HG03159 (cell line): ENCODE results near the gene GALNT4.

Experiments
- ATAC-seq: cut with Tn5 transposase; IDR thresholded peaks from one replicate; pipeline ENCODE4 v1.9.1; 2021; ENCODE audit warnings: mild to moderate bottlenecking, moderate library complexity; ENCODE audit not compliant: unreplicated experiment

Gene GALNT4

GRCh38 chr12:89524541-89525304 is at the start of gene GALNT4:
Gene GALNT4, minus strand, starts transcription at chr12:89524796. Its CDS starts 247 bp downstream, at chr12:89524549.
- peak; percentile 70 for ATAC-seq

- ATAC-seq = no peak
Observed at GRCh38 chr12:89573051-89573810, 48.6 kb upstream of the GALNT4 start.

- ATAC-seq = no peak
Observed at GRCh38 chr12:89571491-89572195, 47.0 kb upstream of the GALNT4 start.

GRCh38 chr12:89568484-89568883 is 43.9 kb upstream of the GALNT4 start:
- ATAC-seq = no peak

- no peak for ATAC-seq
Observed at GRCh38 chr12:89567691-89568239, 43.2 kb upstream of the GALNT4 start.

- no peak for ATAC-seq
Observed at GRCh38 chr12:89566615-89567014, 42.0 kb upstream of the GALNT4 start.

GRCh38 chr12:89565002-89565401 is 40.4 kb upstream of the GALNT4 start:
- no peak for ATAC-seq

- no peak for ATAC-seq
Observed at GRCh38 chr12:89559753-89560152, 35.2 kb upstream of the GALNT4 start.

GRCh38 chr12:89556976-89557375 is 32.4 kb upstream of the GALNT4 start:
- ATAC-seq = no peak

- no peak for ATAC-seq
Observed at GRCh38 chr12:89552376-89552775, 27.8 kb upstream of the GALNT4 start.

GRCh38 chr12:89551747-89552146 is 27.2 kb upstream of the GALNT4 start:
- ATAC-seq = no peak

GRCh38 chr12:89547101-89547500 is 22.5 kb upstream of the GALNT4 start:
- no peak for ATAC-seq

- no peak for ATAC-seq
Observed at GRCh38 chr12:89546151-89546550, 21.6 kb upstream of the GALNT4 start.

- no peak for ATAC-seq
Observed at GRCh38 chr12:89544681-89545184, 20.1 kb upstream of the GALNT4 start.

GRCh38 chr12:89544022-89544421 is 19.4 kb upstream of the GALNT4 start:
- no peak for ATAC-seq

- ATAC-seq = peak; percentile 80
Observed at GRCh38 chr12:89542912-89543592, 18.5 kb upstream of the GALNT4 start.

GRCh38 chr12:89542236-89542635 is 17.6 kb upstream of the GALNT4 start:
- no peak for ATAC-seq

GRCh38 chr12:89540586-89540985 is 16.0 kb upstream of the GALNT4 start:
- ATAC-seq = no peak

- no peak for ATAC-seq
Observed at GRCh38 chr12:89539426-89540223, 15.0 kb upstream of the GALNT4 start.

- ATAC-seq = no peak
Observed at GRCh38 chr12:89538897-89539296, 14.3 kb upstream of the GALNT4 start.
